T-cell (primary cell): ENCODE data around the gene LYRM1. TPM values are rescaled to one million over a fixed set of nuclear protein-coding genes. Genes with fewer than 3 reads are reported as not detected.

Source experiments
- ATAC-seq, 4 experiments: fragments of 200-7000 bp in 3 of 4; fragments of 150-1000 bp in 1 of 4; cut with Tn5 transposase; replicated peaks in 1 of 4; 1 replicate in 3 of 4; 2 replicates in 1 of 4; pipeline ENCODE4 v1.10.0; 2021; ENCODE audit warnings: moderate library complexity in 3 of 4, mild to moderate bottlenecking in 2 of 4, moderate number of reproducible peaks in 1 of 4
- CTCF ChIA-PET, 2 donors: fragments of 300-600 bp; sonication (Branson Sonifier 250); formaldehyde crosslinking; loops; one replicate each; lab custom pipeline; 2022; ENCODE audit warnings: antibody characterized with exemption in 2 of 2; lab: Charles Lee
- POLR2A ChIA-PET, 2 donors: fragments of 300-600 bp; sonication (Branson Sonifier 250); formaldehyde crosslinking; loops; one replicate each; lab custom pipeline; 2022; ENCODE audit warnings: antibody characterized with exemption in 2 of 2; lab: Charles Lee
- DNase-seq, 35 experiments: peaks; one replicate each; pipeline versions ENCODE4 v3.0.0 to v3.0.0-alpha.2; 2013 to 2023
- H3K27ac ChIP-seq: one replicate; pipeline ENCODE4 v1.5.1; 2013; ENCODE audit warnings: low read length
- H3K27me3 ChIP-seq, 2 experiments: replicated peaks in 1 of 2; 1 replicate in 1 of 2; 2 replicates in 1 of 2; pipeline versions ENCODE4 v1.6.1 to v1.7.0; 2013; ENCODE audit warnings: low read length in 1 of 2, mixed read lengths in 1 of 2; ENCODE audit not compliant: control insufficient read depth in 2 of 2, insufficient read depth in 2 of 2; ENCODE audit errors: extremely low read depth in 1 of 2
- H3K36me3 ChIP-seq, 2 donors: 1 replicate in 1 of 2; 2 replicates in 1 of 2; pipeline versions ENCODE4 v1.6.1 to v1.7.0; 2013; ENCODE audit warnings: low read length in 1 of 2; ENCODE audit not compliant: control insufficient read depth in 2 of 2, insufficient read depth in 1 of 2; ENCODE audit errors: extremely low read depth in 1 of 2
- H3K4me1 ChIP-seq, 2 experiments: 1 replicate in 1 of 2; 2 replicates in 1 of 2; pipeline versions ENCODE4 v1.6.1 to v1.7.0; 2013; ENCODE audit warnings: low read length in 2 of 2, mixed read lengths in 1 of 2; ENCODE audit not compliant: insufficient read depth in 2 of 2, control insufficient read depth in 1 of 2; ENCODE audit errors: extremely low read depth in 1 of 2
- H3K4me3 ChIP-seq, 2 donors: 1 replicate in 1 of 2; 2 replicates in 1 of 2; pipeline versions ENCODE4 v1.5.1 to v1.7.0; 2013; ENCODE audit warnings: mild to moderate bottlenecking in 2 of 2, low read length in 1 of 2, moderate library complexity in 1 of 2; ENCODE audit not compliant: control insufficient read depth in 1 of 2; ENCODE audit errors: extremely low read depth in 1 of 2
- H3K9me3 ChIP-seq: 2 replicates; pipeline ENCODE4 v1.7.0; 2013
- H3K27ac Mint-ChIP-seq, 2 donors: one replicate each; pipeline ENCODE4 v1.8.0; 2020 to 2021; ENCODE audit warnings: mild to moderate bottlenecking in 2 of 2, mixed read lengths in 2 of 2
- H3K27me3 Mint-ChIP-seq, 2 donors: one replicate each; pipeline ENCODE4 v1.8.0; 2021 to 2022; ENCODE audit warnings: mixed read lengths in 2 of 2
- H3K36me3 Mint-ChIP-seq: one replicate; pipeline ENCODE4 v1.8.0; 2021; ENCODE audit warnings: mixed read lengths
- H3K4me1 Mint-ChIP-seq, 3 donors: one replicate each; pipeline ENCODE4 v1.8.0; 2020 to 2022; ENCODE audit warnings: mixed read lengths in 3 of 3, mild to moderate bottlenecking in 1 of 3
- H3K4me3 Mint-ChIP-seq, 3 donors: one replicate each; pipeline ENCODE4 v1.8.0; 2020 to 2022; ENCODE audit warnings: mild to moderate bottlenecking in 3 of 3, mixed read lengths in 3 of 3, moderate library complexity in 3 of 3
- H3K9me3 Mint-ChIP-seq, 3 donors: one replicate each; pipeline ENCODE4 v1.8.0; 2020 to 2022; ENCODE audit warnings: mixed read lengths in 3 of 3
- WGBS: methylation state at CpG from one replicate; pipeline ENCODE4 v1.1.5; 2013; ENCODE audit warnings: missing lambda C conversion rate; ENCODE audit not compliant: insufficient coverage; 5-methylcytosine and 5-hydroxymethylcytosine counted together
- total RNA-seq, 35 experiments: library from RNA in 6 of 35; stranded (reverse) in 6 of 35; fragments of 120-200 nt in 1 of 35; gene quantifications; one replicate each; pipeline versions ENCODE4 v1.2.1 to v1.2.4 and lab custom pipeline; 2013 to 2026

LYRM1 gene
- total RNA-seq, 5 donors from 2014 or later (not counting 1 experiment from before 2014, with no cell fraction given), result 16.2 to 23.6 (median 19.6) TPM

DNA sequence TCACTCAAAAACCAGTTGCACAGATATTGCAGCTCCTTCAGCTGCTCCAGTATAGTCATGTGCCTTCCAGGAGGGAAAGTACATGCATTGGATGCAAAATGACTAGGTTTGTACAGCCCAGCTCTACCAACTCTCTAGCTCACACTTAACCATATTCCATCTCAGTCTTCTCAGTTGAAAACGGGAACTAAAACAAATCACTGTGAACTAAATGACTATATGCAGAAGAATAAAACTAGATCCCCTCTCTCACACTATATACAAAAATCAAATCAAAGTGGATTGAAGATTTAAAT is 25.3 kb upstream of the LYRM1 start:
- Histone ChIP-seq H3K9me3 (no peaks in the 10 kb centered on the region), H3K27me3 (no peaks in the 10 kb centered on the region), H3K27ac (peak overlapping the region; percentile 24), H3K36me3 (no peaks in the 10 kb centered on the region), H3K4me3 (no peak overlapping the region), H3K4me1 (peaks cover 8 to 18% of the 10 kb centered on the region in 2 experiments)
- H3K27ac Mint-ChIP-seq, result peak overlapping the region; percentile 97 to 98
- no peak for DNase-seq
- H3K4me1 Mint-ChIP-seq, result peaks cover 44 to 58% (median 58%) of the 10 kb centered on the region in 3 donors
- peaks cover 6% of the 10 kb centered on the region for H3K36me3 Mint-ChIP-seq
- peak overlapping the region in 1 of 3 donors; percentile 71 for H3K4me3 Mint-ChIP-seq
- no CpG with 5 or more reads among the region's 1 CpG for WGBS
- H3K27me3 Mint-ChIP-seq, result no peaks in the 10 kb centered on the region
- ChIA-PET POLR2A (interaction anchor here in 1 of 2 donors (0.5 to 1.6 kb wide), 2 partner anchors 11 to 25 kb away, joined by 4 to 7 read pairs; partner anchors contain the start of genes DCUN1D3 and LYRM1), CTCF (interaction anchor here (0.6 to 2.7 kb wide), 8 partner anchors 8 to 246 kb away, joined by 3 to 11 read pairs (median 3); no protein-coding TSS in a partner anchor)
- peaks cover 0 to 4% (median 2%) of the 10 kb centered on the region in 3 donors for H3K9me3 Mint-ChIP-seq
- ATAC-seq, result no peak

DNA sequence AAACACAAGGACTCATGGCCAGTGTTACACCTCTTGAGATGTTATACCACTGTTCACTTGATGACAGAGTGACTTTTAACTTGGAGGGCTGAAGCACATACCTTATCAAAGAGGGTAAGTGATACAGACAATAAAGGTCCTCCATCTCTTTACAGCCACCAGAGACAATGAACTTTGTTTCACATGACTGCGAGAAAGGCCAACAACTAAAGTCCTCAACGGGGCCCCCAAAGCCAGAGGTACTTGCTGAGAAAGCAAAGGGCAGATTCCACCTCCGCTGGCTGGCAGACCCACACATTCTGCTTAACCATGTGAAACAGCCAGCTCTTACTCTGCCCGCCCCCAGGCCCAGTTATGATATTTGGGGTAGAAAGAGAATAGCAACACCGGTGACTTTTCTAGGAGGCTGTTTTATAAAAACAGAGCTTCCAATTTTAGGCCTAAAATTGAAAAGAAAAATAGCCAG is 21.9 kb upstream of the LYRM1 start:
- H3K36me3 Mint-ChIP-seq, result peaks cover 3% of the 10 kb centered on the region
- ATAC-seq (no peak), DNase-seq (no peak)
- H3K9me3 ChIP-seq, result no peaks in the 10 kb centered on the region
- H3K27me3 Mint-ChIP-seq, result no peaks in the 10 kb centered on the region
- no CpG with 5 or more reads among the region's 5 CpGs for WGBS
- H3K9me3 Mint-ChIP-seq, result peaks cover 0 to 4% (median 2%) of the 10 kb centered on the region in 3 donors
- H3K27ac ChIP-seq, result no peak overlapping the region
- no peak overlapping the region for H3K4me3 Mint-ChIP-seq
- CTCF ChIA-PET, result no interaction called here
- H3K4me3 ChIP-seq, result no peak overlapping the region
- H3K36me3 ChIP-seq, result no peaks in the 10 kb centered on the region
- POLR2A ChIA-PET, result interaction anchor here in 1 of 2 donors (0.6 kb wide), 1 partner anchor 1275 kb away, joined by 3 read pairs; no protein-coding TSS in a partner anchor
- H3K4me1 Mint-ChIP-seq, result peaks cover 20 to 47% (median 46%) of the 10 kb centered on the region in 3 donors
- peaks cover 8 to 13% of the 10 kb centered on the region in 2 experiments for H3K4me1 ChIP-seq
- peak overlapping the region in 1 of 2 donors; percentile 52 for H3K27ac Mint-ChIP-seq
- no peaks in the 10 kb centered on the region for H3K27me3 ChIP-seq

DNA sequence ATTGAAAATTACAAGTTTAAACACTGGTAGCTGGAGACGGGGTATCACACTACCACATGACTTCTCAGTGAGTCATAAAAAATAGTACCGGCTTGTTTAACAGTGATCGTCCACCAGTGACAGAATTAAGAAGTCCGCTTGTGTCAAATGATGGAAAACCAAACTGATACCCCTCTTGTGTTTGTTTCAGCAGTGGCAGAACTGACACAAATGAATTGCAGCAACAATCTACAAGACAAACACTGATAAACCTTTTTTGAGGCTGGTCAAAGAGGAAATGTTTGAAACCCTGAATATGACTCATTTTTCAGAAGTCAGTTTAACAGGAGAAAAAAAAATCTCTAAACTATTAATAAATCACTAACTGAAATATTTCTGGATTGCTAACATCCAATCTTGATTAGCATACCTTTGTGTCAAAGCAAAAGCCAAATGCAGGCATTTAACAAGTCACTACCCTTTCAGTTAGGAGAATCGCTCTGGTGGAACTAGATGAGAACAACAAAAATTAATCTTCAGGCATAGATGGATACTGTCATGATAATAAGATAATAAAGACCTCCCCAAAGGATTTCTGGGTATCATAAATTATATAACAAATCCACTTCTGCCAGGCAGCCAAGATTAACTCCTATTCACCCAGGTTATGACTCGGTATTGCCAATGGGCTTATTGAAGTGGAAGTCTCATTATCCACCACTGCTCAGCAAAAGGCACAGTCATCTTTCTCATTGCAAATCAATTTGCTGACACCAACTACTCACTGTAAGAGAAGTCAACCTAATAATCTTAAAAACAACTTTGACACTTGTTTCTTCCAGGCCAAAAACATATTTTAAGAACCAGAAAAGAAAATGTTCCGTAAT is 21.2 kb upstream of the LYRM1 start:
- Mint-ChIP-seq H3K36me3 (peaks cover 8% of the 10 kb centered on the region), H3K27me3 (no peaks in the 10 kb centered on the region), H3K4me1 (peaks cover 20 to 45% (median 45%) of the 10 kb centered on the region in 3 donors), H3K27ac (peak overlapping the region in 1 of 2 donors; percentile 5), H3K9me3 (peaks cover 0 to 4% (median 2%) of the 10 kb centered on the region in 3 donors), H3K4me3 (no peak overlapping the region)
- H3K27me3 ChIP-seq, result no peaks in the 10 kb centered on the region
- no peak overlapping the region for H3K27ac ChIP-seq
- no peak for DNase-seq
- no peak overlapping the region for H3K4me3 ChIP-seq
- CTCF ChIA-PET, result no interaction called here
- H3K4me1 ChIP-seq, result peaks cover 3 to 6% of the 10 kb centered on the region in 2 experiments
- POLR2A ChIA-PET, result interaction anchor here in 1 of 2 donors (0.6 kb wide), 1 partner anchor 1274 kb away, joined by 3 read pairs; no protein-coding TSS in a partner anchor
- WGBS, result 72% methylated on average over 4 of the region's 7 CpGs
- H3K9me3 ChIP-seq, result no peaks in the 10 kb centered on the region
- ATAC-seq, result no peak
- H3K36me3 ChIP-seq, result no peaks in the 10 kb centered on the region

DNA sequence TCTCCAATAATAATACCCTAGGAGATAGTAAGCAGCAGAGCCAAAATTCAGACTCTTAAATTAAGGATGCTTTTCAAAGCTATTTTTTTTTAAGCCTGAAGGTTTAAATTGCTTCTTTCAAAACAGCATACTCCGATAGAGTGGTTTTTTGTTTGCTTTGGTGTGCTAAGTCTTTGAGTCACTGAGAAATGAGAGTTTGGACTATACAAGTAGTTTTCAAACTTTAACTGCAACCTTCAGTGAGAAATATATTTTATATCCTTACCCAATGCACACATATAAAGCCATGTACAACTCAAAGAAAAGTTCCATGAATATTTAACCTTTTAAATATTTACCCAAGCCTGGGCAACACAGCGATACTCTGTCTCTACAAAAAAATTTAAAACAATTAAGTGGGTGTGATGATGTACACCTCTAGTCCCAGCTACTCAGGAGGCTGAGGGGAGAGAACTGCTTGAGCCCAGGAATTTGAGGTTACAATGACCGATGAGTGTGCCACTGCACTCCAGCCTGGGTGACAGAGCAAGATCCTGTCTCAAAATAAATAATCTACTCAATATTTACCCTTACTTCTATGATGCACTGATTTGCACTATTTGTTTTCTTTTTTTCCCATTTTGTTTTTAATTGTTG is 19.6 kb upstream of the LYRM1 start:
- H3K27ac Mint-ChIP-seq, result no peak overlapping the region

DNA sequence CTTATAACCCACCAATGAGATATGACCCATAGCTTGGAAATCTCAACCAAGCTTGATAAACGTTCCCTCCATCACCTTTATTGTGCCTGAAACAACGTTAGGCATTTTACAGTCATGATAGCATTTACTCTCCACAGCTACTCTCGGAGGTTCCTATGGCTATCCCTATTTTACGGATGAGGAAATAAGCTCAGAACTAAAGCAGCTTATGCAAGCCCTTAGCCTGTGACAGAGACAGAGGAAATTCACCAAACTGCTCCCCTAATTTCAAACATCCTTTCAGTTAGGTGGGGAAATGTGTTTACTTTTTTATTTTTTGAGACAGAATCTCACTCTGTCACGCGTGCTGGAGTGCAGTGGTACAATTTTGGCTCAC is 19.1 kb upstream of the LYRM1 start:
- no peaks in the 10 kb centered on the region for H3K9me3 ChIP-seq
- no peaks in the 10 kb centered on the region for H3K4me1 ChIP-seq
- H3K4me3 ChIP-seq, result no peak overlapping the region
- no peaks in the 10 kb centered on the region for H3K27me3 Mint-ChIP-seq
- no peak for ATAC-seq
- peaks cover 12 to 39% (median 39%) of the 10 kb centered on the region in 3 donors for H3K4me1 Mint-ChIP-seq
- CTCF ChIA-PET, result interaction anchor here in 1 of 2 donors (1.3 kb wide), 1 partner anchor 18 kb away, joined by 3 read pairs; the partner anchor contains the start of gene DCUN1D3
- H3K36me3 ChIP-seq, result no peaks in the 10 kb centered on the region
- 100% methylated on average over 3 of the region's 6 CpGs for WGBS
- H3K4me3 Mint-ChIP-seq, result no peak overlapping the region
- H3K9me3 Mint-ChIP-seq, result peaks cover 0 to 4% (median 2%) of the 10 kb centered on the region in 3 donors
- H3K27me3 ChIP-seq, result no peaks in the 10 kb centered on the region
- POLR2A ChIA-PET, result no interaction called here
- peaks cover 16% of the 10 kb centered on the region for H3K36me3 Mint-ChIP-seq
- DNase-seq, result no peak
- no peak overlapping the region for H3K27ac Mint-ChIP-seq
- H3K27ac ChIP-seq, result no peak overlapping the region

More for the DNA sequence above, 19.6 kb upstream of the LYRM1 start:
- DNase-seq (no peak), ATAC-seq (no peak)
- peaks cover 0 to 4% (median 2%) of the 10 kb centered on the region in 3 donors for H3K9me3 Mint-ChIP-seq
- ChIA-PET POLR2A (no interaction called here), CTCF (interaction anchor here in 1 of 2 donors (0.8 to 1.3 kb wide), 2 partner anchors 19 to 228 kb away, joined by 3 read pairs; partner anchors contain the start of gene DCUN1D3)
- peaks cover 12% of the 10 kb centered on the region for H3K36me3 Mint-ChIP-seq
- Histone ChIP-seq H3K36me3 (no peaks in the 10 kb centered on the region), H3K4me3 (no peak overlapping the region), H3K27me3 (no peaks in the 10 kb centered on the region), H3K27ac (no peak overlapping the region), H3K9me3 (no peaks in the 10 kb centered on the region), H3K4me1 (no peaks in the 10 kb centered on the region)
- WGBS, result no CpG with 5 or more reads among the region's 3 CpGs
- H3K27me3 Mint-ChIP-seq, result no peaks in the 10 kb centered on the region
- no peak overlapping the region for H3K4me3 Mint-ChIP-seq
- peaks cover 10 to 42% (median 37%) of the 10 kb centered on the region in 3 donors for H3K4me1 Mint-ChIP-seq
